Left lobe of liver (tissue), 2 donors: ENCODE results near the gene MAPKAP1. TPM values are rescaled to one million over a fixed set of nuclear protein-coding genes. Genes with fewer than 3 reads are reported as not detected.

Experiments used
- ATAC-seq: fragments of 200-7000 bp; cut with Tn5 transposase; one replicate; pipeline ENCODE4 v1.9.1; 2020; ENCODE audit warnings: mild to moderate bottlenecking, moderate library complexity
- DNase-seq: peaks from one replicate; pipeline ENCODE4 v3.0.0-alpha.2; 2020; ENCODE audit warnings: low spot score
- total RNA-seq: library from RNA; stranded (reverse); gene quantifications from one replicate; pipeline ENCODE4 v1.2.1, GENCODE V29; 2021
- donor health status: DM: no; HTN: no; CAD: no; lungs with moderate emphysema.
- donor health status: DM: no; HTN: yes; CAD: no.

The MAPKAP1 gene
- total RNA-seq, 1 donor from 2014 or later, result 42.4 TPM

DNA sequence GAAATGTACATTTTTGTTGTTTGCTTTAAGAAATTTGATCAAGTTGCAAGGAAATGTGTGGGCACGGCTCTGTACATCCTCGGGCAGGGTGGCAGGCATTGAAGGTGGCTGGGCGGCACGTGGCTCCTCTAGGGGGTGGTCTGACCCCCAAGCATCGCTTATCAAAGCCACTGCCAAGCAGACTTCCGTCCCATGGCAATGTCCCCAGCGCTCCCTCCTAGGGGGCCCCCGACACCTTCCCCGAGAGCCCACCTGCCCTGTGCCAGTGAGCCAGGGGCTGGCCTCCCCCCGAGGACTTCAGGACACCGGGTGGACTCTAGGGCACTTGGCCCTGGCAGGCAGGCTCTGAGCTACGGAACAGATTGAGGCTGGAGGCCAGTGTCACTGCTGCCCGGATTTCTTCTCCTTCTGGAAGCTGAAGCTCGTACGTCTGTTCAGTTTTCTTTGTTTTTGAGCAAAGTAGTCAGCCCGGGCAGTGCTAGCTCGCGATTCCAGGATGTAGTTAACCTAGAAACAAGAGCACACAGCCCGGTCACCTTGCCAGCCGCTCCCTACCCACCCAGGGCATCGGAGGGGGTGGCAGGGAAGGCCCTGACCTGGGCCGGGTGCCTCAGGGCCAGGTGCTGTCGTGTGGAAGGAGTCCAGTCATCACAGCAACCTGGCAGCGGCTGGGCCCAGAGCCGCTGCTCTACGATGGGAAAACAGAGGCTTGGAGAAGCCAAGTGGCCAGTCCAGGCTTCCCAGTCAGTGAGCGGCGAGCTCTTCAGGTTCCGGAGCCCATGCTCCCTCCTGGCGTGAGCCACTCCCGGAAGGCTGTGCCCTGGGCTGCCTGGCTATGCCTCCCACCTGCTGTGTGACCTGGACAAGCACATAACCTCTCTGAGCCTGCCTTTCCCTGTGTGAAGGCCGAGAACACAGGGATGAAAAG lies 268.2 kb downstream of the MAPKAP1 start:
- peak; percentile 28 for DNase-seq
- no peak for ATAC-seq

DNA sequence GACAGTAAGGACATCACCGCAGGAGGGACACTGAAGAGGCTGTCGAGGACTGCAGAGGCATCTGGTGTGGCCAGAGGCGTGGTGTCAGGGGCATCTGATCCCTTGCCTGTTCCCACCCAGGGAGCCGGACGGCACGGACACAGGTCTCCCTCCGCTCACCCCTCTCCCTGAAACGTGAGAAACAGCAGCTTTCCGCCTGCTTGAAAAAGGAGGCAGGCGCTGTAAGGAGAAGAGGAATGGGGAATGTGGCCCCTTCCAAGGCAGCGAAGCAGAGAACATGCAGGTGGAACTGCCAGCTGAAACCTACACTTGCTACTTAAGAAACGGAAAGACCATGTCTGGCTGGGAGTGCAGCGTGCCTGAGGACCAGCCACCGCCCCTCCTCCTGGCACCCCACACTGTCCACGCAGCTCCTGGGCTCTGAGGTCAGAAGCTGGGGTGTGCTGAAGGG lies 269.2 kb downstream of the MAPKAP1 start:
- DNase-seq (no peak), ATAC-seq (no peak)

DNA sequence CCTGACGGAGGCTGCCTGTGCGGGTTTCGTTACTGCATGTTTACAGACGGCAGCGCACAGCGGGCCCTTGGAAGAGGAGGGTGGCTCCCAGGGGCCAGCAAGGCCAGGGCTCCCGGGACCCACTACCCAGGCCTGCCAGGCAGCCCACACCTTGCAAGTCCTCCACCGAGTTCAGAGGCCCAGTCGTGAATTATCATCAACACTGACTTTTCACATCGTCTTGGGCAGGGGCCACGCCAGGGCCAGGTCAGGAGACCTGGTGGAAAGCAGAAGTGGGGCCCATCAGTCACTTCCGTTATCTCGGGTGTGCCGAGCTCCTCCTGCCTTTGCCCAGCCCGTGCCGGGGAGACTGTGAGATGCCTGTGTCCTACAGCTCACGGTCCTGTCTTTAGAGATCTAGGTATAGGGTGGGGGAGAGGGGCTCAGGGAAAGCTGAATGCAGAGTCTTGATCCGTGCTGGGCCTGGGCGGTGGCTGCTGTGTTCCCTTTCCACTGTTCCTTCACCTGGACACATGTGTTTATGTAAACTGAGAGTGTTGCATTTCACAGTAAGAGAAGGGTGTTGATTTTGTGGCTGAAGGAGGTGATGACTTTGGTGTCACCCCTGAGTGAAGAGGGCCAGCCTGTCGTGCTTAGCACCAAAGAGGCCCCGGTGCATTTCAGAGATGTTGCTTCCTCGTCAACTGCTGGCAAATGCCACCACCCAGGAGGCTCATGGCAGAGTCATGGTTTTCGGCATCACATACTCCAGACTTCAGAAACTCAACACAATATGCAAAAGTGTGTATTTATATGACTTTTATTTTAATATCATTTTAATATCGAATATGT lies 270.2 kb downstream of the MAPKAP1 start:
- no peak for ATAC-seq
- DNase-seq, result no peak

DNA sequence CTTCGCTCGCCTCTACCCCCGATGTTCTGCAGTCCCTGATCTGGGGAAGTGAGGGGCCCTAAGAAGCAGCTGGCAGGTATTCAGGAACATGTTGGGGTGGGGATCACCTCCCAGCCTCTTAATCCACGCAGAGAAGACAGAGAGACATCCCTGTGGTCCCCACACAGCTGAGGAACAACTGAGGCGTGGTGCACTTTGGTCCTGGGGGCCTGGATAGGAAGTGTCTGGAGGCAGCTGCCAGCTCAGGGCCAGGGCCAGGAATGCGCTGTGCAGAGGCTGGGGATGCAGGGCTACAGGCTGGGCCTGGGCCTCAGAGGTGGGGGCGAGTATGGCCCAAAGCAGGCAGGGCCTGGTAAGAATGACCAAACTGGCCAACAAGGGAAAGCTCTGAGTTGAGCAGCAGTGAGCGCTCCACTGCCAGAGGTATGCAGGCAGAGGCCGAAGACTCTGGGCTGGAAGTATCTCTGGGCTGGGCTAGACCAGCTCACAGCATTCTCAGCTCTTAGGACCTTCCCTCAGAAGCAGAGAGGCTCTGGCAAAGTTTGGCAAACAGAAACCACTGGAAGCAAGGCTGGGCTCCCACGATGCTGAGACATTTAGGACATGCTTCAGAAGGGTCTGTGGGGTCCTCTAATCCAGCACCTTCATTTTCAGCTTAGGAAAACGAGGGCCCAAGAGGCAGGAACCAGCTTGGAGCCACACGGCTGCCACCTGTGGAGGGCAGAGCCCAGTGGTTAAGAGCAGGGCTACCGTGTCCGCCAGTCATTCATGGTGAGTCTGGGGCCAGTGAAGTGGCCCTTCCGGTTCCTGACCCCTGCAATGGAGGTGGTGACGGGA lies 271.0 kb downstream of the MAPKAP1 start:
- ATAC-seq (no peak), DNase-seq (no peak)

DNA sequence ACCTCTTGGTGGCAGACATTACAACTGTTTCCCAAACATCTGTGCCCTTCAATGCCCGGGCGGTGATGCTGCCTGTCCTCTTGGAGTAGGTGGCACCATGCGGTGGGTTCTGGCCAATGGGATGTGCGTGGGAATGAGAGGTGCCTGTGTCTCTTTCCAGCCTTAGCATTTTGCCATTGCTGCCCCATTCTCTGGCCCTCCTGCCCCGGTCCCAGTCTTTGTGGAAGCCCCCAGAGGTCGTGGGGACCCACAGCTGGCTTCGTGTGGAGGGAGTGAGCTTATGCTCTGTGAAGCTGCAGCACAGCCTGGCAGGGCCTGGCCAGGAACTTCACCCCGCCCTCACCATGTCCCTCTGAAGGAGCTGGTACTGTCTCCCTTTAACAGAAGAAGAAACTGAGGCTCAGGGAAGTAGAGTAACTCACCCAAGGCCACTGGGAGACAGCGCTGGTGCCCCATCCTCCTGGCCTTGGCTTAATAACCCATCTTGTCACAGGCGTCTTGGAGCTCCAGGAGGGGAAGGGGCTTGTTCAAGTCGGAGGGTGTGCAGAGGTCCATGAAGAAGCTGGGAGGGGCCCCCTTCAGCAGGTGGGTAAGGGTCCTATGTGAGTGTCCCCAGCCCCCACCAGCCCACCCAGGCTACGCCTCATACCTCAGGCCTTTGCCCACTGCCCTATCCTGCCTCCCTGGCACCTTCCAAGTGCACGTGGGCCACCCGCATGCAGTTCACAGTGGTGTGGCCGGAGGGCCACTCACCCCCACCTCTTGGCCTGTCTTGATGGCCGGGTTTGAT lies 271.8 kb downstream of the MAPKAP1 start:
- DNase-seq (no peak), ATAC-seq (no peak)

DNA sequence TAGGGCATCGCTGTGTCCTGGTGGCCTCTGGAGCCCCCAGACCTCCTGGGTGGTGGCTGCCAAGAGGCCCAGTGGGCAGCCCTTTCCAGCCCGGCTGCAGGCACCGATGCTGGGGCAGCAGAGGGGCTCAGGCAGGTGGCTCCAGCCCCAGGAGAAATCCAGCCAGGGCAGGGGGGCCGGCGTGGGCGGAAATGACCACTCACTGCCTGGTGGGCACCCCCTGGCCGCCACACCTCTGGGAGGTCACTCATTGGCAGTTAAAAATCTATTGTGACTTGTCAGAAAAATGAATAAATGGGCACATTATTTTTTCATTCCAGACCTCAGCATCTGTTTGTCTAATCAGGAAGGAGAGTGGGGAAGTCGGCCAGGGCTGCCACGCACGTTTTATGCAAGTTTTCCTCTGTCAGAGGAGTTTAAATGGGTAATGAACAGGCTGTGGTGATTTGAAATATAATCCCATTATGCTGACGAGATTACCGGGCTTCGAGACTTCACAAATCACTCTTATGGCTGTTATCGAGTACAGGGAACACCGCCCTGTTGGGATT lies 273.5 kb downstream of the MAPKAP1 start:
- no peak for ATAC-seq
- DNase-seq, result no peak

DNA sequence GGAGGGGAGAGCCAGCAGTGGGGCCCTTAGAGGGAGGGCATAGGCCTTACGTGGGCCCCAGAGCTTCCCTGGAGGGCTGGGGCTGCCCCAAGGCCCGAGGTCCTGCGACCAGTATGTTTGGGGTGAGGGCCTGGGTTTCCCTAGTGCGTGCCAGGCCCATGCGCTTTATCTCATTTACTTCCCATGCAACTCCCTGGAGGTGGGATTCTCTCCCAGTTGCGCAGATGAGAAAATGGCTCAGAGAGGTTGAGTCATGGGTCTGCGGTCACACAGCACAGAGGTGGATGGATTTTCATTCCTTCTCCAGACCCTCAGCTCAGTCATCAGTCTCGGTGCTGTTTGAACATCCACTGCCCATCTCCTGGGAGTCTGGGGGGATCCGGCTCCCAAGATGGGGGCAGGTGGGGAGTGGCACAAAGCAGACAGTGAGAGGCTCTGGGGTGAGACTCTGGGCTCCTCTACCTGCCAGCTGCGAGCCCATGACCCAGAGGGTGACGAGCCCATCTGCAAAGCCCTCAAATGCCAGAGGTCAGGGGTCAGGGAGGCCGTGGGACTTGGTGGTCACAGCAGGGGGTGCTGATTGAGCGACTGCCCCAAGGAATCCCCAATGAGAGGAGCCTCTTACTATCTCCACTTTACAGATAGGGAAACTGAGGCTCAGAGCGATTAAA lies 274.2 kb downstream of the MAPKAP1 start:
- ATAC-seq (no peak), DNase-seq (no peak)

DNA sequence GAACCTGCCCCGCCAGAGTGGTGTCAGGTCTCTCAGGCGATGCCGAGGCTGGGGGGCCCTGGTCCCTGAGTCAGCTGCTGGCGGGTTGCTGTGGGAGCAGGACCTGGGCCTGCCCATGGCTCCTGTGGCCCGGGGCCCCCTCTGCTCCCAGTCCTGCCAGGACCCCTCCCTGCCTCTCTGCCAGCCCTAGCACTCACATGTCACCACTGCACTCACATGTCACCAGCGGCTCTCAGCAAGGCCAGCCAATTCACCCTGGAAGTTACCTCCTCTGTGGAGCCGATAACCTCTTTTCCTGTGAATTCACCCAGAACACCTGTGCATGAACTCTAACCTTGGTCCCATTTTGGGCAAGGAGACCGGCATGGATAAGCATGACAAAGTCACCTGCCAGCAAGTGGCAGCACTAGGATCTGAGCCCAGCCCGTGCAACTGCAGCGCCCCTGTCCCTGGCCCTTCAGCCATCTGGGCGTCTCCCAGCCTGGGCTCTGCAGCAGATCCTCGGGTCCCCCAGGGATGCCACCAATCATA lies 275.2 kb downstream of the MAPKAP1 start:
- DNase-seq (no peak), ATAC-seq (peak; percentile 61)

DNA sequence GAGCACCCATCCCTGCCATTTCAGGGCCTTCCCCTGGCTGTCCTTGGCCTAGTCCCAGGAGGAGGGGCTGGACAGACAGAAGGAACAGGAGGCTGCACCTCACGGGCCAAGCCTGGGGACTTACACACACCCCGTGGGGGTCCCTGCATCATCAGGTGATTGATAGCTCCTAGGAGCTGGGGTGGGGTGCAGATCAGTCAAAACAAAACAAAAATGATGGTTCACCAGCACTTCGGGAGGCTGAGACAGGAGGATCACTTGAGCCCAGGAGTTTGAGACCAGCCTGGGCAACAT lies 276.0 kb downstream of the MAPKAP1 start:
- DNase-seq (no peak), ATAC-seq (no peak)

DNA sequence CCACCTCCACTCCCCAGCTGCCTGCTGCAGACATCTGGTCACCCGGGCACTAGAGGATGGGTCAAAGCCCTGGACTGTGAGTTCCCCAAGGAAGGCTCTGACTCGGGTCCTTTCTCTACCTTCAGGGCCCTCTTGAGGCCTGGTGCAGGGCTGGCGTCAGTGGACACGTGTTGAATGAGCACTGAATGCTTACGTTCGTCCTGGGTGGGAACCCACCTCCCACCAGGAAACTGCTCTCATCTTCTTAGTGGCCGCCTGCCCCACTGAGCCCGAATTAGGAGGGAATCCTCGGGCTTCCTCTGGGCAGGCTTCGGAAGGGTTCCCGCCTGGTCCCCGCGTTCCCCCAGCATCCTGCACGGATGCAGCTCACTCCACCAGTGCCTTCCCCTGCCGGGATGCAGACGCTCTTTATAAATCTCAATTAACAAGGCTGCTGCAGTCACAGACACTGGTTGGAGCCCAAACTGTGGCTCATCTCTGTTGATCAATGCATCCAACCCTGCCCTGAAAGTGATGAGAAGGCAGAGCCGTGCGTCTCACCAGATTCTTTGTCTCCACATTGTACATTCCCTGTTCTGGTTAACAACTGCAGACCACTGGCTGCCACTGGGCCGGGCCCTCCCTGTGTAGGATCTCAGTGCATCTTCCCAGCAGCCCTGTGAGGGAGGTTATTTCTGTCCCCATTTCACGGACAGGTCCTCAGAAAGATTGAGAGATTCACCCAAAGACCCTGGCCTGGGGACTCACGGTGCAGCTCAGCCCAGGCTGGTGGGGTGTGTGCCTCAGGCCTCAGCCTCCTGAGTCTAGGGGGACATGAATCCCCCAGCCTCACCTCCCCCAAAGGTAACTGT lies 276.6 kb downstream of the MAPKAP1 start:
- DNase-seq (no peak), ATAC-seq (no peak)

DNA sequence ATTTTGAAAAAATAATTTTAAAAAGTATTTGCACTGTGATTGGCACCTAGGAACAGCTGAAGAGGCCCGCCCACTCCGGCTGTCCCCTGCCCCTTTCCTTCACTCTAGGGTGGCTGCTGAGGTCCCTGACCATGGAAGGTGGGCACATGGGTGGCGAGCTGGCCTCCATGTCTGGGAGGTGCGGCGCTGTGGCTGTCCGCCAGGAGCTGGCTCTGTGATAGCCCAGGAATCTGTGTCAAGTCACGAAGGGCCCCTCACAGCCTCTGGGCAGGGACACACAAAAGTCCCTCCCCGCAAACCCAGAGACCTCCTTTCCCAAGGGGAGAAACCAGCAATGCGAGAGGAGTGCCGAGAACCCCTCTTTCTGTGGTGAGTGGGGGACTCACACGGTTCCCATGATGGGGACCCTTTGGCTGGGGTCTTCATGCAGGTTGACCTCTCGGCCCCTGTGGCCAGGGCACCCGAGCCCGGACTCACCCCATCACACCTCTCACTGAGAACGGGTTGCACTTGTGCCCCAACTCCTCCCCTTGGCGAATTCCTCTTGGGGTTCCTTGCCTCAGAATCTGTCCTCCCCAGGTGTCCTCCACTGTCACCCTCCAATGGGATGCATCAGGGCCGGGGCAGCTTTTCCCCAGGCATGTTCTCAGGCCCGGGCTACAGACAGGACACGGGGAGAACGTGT lies 277.4 kb downstream of the MAPKAP1 start:
- no peak for DNase-seq

DNA sequence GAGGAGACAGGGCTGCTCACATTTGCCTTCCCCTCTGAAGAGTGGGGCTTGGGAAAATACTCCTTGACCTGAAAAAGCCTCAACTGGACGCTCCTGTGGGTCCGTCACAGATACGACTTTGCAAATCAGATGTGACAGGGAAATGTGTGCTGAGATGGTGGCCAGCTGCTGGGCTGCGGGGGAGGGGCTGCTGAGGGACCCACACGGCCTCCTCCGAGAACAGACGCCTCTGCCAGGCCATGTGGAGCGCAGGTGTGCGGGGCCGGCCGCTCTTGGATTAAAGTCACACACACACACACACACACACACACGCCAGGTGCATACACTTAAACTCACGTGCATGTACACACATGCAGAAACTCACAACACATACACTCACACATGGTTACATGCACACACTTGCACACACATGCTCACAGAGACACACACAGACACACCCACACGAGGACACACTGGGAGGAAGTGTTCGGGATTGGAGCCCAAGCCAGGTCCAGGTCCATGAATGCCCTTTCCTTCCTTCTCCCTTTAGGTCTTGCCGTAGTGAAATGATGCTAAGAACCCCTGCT lies 278.0 kb downstream of the MAPKAP1 start:
- ATAC-seq (no peak), DNase-seq (no peak)

More for the DNA sequence above, 277.4 kb downstream of the MAPKAP1 start:
- ATAC-seq, result no peak

DNA sequence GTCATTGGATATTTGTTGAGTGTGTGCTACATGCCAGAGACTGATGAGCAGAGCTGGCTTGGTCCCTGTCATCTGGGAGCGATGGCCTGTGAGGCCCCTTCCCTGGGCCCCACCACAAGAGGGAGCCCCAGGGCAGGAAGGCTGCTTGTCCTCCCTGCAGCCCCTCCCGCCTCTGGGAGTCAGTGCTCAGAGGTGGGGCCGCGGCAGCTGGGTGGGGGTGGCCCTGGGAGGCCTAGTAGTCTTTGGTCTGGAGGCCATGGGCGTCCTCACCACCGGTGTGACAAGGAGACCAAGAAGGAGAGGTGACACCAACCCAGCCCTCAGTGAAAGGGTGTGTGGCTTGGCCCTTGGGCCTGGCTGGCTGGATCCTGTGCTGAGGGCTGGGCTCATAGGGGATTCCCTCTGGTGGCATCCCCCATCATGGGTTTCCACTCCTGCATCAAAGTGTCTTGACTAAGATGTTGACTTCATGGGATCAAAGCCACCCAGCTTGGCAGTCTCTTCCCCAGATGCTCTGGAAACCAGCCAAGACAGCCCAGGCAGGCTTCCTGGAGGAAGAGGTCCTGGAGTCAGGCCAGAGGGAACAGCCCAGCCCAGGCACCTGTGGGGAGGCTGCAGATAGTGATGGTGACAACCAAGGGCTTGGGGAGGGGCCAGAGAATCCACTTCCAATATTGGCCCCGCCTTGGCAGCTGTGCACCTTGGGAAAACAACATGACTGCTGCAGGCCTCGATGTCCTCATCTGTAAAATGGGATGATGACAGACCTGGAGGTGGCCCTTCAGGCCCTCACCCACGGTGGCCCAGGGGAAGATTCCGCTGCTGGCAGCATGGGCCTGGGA lies 278.7 kb downstream of the MAPKAP1 start:
- peak; percentile 67 for DNase-seq
- peak; percentile 93 for ATAC-seq

DNA sequence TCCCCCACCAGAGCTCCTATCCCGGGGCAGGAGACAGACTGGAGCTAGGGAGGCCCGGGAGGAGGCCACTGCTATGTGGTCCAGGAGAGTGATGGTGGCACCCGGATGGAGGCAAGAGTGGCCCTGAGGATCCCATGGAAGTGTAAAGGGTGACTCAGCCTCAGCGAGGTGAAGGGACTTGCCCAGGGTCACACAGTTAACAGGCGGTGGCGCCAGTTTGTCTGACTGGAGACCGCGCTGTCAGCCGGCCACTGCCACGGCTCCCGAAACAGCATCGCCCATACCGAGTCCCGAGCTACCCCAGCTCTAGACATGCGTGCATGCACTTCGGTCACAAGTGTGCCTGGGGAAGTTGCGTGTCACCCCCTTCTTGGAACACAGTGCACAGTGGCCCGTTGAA lies 279.5 kb downstream of the MAPKAP1 start:
- no peak for ATAC-seq

DNA sequence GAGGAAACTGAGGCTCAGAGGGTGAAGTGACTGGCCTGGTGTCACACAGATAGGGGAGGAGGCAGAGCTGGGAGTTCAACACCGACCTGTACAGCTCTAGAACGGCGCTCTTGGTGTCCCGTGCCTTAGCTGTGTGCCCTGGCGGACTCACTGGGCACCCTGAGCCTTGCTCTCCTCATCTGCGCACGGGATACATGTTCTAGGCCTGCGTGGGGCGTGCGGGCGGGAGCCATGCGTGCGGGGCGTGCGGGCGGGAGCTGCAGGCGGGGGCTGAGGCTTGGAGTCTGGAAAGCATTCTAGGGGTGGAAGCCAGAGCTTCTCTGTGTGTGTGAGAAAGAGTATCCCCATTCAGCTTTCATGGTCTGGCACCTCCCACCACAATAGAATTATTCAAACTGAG lies 280.1 kb downstream of the MAPKAP1 start:
- DNase-seq (no peak), ATAC-seq (no peak)

More for the DNA sequence above, 279.5 kb downstream of the MAPKAP1 start:
- DNase-seq, result no peak

DNA sequence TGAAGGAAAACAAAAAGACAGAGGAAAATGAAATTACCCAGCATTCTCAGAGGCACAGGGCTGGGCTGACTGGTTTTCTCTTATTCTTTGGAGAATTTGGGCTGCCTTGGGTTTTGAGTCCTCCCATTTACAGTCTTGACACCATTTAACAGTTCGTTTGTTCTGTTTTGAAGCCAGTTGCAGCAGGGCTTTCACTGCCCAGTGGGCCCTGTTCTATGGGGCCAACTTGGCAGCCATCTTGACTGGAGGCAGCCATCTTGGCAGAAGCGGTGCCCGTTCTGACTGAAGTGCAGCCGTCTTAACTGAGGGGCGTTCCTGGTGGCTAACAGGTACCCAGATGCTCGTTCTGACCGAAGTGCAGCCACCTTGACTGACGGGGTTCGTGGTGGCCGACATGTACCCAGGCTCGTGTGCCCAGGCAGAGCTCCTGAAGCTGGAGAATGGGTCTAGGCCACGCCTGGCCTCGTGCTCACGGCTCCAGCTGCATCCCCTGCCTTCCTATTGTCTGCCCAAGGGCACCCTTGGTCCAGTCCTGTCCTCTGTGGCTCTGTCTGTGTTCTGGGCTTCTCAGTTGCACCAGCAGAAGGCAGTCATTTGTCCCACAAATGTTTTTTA lies 281.0 kb downstream of the MAPKAP1 start:
- DNase-seq (no peak), ATAC-seq (no peak)
